Esophagus (tissue), 2 donors: ENCODE measurements around the gene OR6A2. TPM values are rescaled to one million over a fixed set of nuclear protein-coding genes. Genes with fewer than 3 reads are reported as not detected.

Experiments used
- H3K27ac ChIP-seq, 2 donors: one replicate each; pipeline ENCODE4 v1.5.1; 2013; ENCODE audit warnings: low read depth in 2 of 2, mild to moderate bottlenecking in 2 of 2, inconsistent platforms in 1 of 2, low read length in 1 of 2, moderate library complexity in 1 of 2
- H3K27me3 ChIP-seq, 2 donors: one replicate each; pipeline ENCODE4 v1.6.1; 2013; ENCODE audit warnings: low read length in 2 of 2, control low read depth in 1 of 2, mild to moderate bottlenecking in 1 of 2; ENCODE audit not compliant: insufficient read depth in 2 of 2, control insufficient read depth in 1 of 2
- H3K36me3 ChIP-seq, 2 donors: one replicate each; pipeline ENCODE4 v1.6.1; 2013; ENCODE audit warnings: low read length in 1 of 2; ENCODE audit not compliant: control insufficient read depth in 2 of 2, insufficient read depth in 2 of 2
- H3K4me1 ChIP-seq, 2 donors: one replicate each; pipeline ENCODE4 v1.6.1; 2013; ENCODE audit warnings: low read length in 1 of 2; ENCODE audit not compliant: control insufficient read depth in 2 of 2, insufficient read depth in 2 of 2
- H3K4me3 ChIP-seq, 2 donors: one replicate each; pipeline ENCODE4 v1.5.1; 2013; ENCODE audit warnings: low read length in 2 of 2, mild to moderate bottlenecking in 2 of 2, low read depth in 1 of 2, moderate library complexity in 1 of 2
- H3K9me3 ChIP-seq, 2 donors: one replicate each; pipeline ENCODE4 v1.6.1; 2013; ENCODE audit warnings: mild to moderate bottlenecking in 2 of 2, low read depth in 1 of 2, low read length in 1 of 2, moderate library complexity in 1 of 2; ENCODE audit not compliant: control insufficient read depth in 2 of 2, insufficient read depth in 1 of 2
- WGBS, 2 donors: extraction: QIAGEN DNeasy Blood & Tissue Kit; methylation state at CpG; one replicate each; pipeline ENCODE4 v1.1.7; 2013; 5-methylcytosine and 5-hydroxymethylcytosine counted together
- polyA plus RNA-seq, 2 donors: library from polyadenylated mRNA; stranded (reverse); fragments of 200-250 nt; gene quantifications; one replicate each; pipeline ENCODE4 v1.2.3, GENCODE V29; 2013
- donor health status: healthy with polysubstance abuse.
- donor health status: Bipolar disorder and iron deficiency.

OR6A2 gene
- polyA plus RNA-seq, 2 donors, result not detected

DNA sequence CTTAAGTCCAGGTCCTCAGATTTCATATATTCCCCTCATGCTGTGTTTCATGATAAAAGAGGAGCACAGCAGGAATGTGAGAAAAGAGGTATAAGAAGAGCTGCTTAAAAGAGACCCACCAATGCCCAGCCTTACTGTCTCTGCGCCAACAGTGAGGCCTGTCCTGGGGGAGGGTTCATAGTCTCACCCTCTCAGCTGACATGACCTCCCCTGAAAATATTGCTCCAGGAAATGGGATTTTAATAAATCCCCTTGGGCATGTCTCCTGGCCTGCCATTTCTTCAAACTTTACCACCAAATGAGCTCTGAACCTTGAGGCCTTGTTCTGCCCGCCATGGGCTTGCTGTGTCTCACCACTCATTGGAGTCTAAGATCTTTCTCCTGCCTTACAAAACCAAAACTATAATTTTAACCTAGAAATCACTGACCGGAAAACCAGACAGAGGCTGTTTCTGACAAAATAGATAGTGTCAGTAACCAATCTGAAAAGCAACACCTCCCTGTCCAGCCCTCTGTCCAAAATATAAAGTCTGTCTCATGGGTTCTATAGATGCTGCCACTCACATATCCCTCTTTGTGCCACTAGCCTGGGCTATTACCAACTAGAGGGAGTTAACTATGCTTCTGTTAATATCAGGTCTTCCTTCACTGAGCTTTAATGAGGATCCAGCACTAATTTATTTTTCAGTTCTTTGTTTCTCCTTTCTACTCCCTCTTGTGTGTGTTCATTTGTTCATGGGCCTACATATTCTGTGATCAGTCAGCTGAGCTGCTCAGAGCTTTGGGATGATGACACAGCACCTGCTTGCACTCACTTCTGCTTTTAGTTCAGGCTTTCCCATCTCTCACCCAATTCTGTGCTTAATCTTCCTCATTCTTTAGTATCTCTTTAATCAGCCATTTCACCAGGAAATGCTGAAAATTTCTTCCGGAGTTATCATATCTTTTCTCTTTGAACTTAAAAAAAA, 27.3 kb downstream of the OR6A2 start, which contains the start of gene OR2AG2:
TSS of gene OR2AG2 (minus strand) at position 51 of the 968 bp plus-strand sequence. CDS start 3,019 bp downstream, outside the sequence.
- Histone ChIP-seq H3K36me3 (no peaks in the 10 kb centered on the region), H3K27ac (no peak within 1 kb of the TSS), H3K4me3 (no peak within 1 kb of the TSS), H3K4me1 (no peaks in the 10 kb centered on the region), H3K9me3 (no peaks in the 10 kb centered on the region), H3K27me3 (no peaks in the 10 kb centered on the region)
- 67 to 87% methylated on average over 4 of the region's 4 CpGs for WGBS, 2 donors

DNA sequence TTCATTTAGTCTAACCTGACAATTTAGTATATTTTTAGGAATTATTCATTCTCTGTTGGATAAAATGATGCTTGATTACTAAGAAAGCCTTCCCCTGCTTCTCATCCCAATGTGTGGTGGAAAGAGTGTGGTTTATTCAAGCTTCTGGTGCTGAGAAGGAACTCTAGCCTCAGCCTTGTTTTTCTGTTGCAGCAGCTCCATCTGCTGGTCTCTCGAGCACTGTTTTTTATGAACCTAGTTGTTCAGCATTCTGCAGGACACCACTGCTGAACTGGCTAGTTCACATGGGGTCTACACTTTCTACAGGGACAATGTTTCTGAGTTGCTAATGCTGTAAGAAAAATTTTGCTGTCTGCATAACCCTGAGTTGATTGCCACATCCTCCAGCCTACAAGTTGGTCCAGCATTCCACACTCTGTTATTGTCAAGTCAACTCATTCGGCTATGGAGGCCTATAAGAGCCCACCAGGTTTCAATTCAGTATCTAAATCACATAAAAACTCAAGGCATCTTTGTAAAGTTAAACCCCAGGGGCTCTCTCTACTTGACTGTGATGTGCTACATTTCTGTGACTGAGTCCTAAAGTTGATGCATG, 42.0 kb downstream of the OR6A2 start:
- WGBS, 2 donors, result 49 to 50% methylated on average over 2 of the region's 2 CpGs
- Histone ChIP-seq H3K36me3 (no peaks in the 10 kb centered on the region), H3K27me3 (no peaks in the 10 kb centered on the region), H3K27ac (no peak overlapping the region), H3K4me3 (no peak overlapping the region), H3K9me3 (no peaks in the 10 kb centered on the region), H3K4me1 (no peaks in the 10 kb centered on the region)

DNA sequence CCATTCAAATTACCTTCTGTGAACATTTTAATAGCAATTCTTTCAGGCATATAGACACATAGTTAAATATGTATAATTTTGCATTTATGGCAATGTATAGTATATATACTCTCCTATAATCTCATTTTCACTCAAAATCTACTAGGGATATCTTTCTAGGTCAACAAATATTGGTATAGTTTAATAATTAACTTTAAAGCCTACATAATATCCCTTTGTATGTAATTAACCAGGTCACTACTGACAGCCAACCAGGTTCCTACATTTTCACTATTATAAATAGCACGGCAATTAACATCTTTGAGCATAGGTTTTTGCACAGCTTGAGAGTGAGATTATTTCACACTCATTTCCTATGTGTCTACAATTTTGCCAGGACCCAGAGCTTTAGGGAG, 43.5 kb downstream of the OR6A2 start:
- Histone ChIP-seq H3K9me3 (no peaks in the 10 kb centered on the region), H3K36me3 (no peaks in the 10 kb centered on the region), H3K27me3 (no peaks in the 10 kb centered on the region), H3K4me1 (no peaks in the 10 kb centered on the region), H3K27ac (no peak overlapping the region), H3K4me3 (no peak overlapping the region)
- WGBS, 2 donors, result 54 to 63% methylated on average over 1 of the region's 1 CpG

DNA sequence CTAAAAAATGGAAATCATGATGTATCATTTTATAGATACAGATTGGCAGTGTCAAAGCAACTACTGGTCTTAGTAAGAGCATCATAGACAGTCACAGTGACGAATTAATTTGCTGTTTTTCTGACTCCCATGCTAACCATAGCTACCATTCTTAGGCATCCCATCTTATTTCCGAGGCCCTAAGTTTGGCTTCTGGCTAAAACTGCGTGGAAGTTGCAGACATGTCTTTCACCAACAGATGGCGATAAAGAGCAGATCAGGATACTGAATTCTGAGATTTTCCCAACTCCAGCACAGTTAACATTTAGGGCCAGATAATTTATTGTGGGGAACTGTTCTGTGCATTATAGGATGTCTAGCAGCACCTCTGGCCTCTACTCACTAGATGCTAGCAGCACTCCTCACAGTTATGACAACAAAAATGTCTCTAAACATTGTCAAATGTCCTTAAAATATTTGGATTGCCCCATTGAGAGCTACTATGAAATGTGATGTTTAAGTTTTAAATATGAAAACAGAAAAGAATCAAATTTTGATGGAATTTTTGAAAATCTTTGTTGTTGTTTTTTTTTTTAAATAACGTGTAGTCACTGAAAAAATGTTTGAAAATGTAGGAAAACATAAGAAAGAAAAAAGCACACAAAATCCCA, 44.1 kb downstream of the OR6A2 start:
- Histone ChIP-seq H3K36me3 (no peaks in the 10 kb centered on the region), H3K9me3 (no peaks in the 10 kb centered on the region), H3K4me1 (no peaks in the 10 kb centered on the region), H3K27ac (no peak overlapping the region), H3K27me3 (no peaks in the 10 kb centered on the region), H3K4me3 (no peak overlapping the region)
- 5% methylated on average over 5 of the region's 5 CpGs for WGBS, 2 donors

DNA sequence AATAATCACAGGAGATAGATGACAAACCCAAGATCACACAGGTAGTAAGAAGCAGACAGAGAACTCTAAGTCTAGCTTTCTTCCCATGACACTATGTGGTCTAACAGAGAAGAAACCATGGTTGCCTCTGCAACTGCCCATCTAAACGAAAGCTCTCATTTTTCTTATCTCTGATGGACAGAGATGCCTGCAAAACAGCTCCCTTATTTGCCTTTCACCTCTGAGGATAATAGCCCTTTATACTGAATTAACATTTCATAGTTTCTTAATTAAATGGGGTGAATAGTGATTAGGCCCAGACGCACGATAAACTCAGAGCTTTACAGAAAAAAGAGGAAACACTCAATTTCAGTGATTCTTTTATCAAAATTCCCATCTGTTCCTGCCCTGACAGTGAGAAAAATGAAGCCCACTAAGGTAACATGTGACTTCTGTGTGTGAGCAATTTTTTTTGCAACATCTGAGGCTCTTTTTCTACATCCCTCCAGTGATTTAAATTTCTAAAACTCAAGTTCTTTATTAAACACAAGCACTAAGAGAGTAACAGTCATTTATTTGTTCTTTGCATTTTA, 52.3 kb downstream of the OR6A2 start:
- 75 to 78% methylated on average over 3 of the region's 3 CpGs for WGBS, 2 donors
- Histone ChIP-seq H3K27me3 (no peaks in the 10 kb centered on the region), H3K27ac (no peak overlapping the region)

DNA sequence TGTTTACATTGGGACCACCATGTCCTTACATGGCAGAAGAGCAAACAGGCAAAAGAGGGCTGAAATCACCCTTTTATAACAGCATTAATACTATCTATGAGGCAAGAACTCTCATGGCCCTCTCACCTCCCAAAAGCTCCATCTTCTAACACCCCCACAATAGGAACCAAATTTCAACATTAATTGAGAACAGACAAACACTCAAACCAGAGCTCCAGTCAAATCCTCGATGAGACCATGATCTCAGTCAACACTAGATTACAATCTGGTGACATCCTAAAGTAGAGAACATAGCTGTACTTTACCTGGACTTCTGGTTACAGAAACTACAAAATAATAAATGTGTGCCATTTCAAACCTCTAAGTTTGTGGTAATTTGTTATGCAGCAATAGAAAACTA, 52.9 kb downstream of the OR6A2 start:
- Histone ChIP-seq H3K4me1 (no peaks in the 10 kb centered on the region), H3K4me3 (no peak overlapping the region), H3K9me3 (no peaks in the 10 kb centered on the region), H3K36me3 (no peaks in the 10 kb centered on the region), H3K27me3 (no peaks in the 10 kb centered on the region), H3K27ac (peak overlapping the region in 1 of 2 donors; percentile 64)
- WGBS, 2 donors, result 58 to 64% methylated on average over 1 of the region's 1 CpG

More for the DNA sequence above, 52.3 kb downstream of the OR6A2 start:
- Histone ChIP-seq H3K9me3 (no peaks in the 10 kb centered on the region), H3K4me3 (no peak overlapping the region), H3K36me3 (no peaks in the 10 kb centered on the region), H3K4me1 (no peaks in the 10 kb centered on the region)

DNA sequence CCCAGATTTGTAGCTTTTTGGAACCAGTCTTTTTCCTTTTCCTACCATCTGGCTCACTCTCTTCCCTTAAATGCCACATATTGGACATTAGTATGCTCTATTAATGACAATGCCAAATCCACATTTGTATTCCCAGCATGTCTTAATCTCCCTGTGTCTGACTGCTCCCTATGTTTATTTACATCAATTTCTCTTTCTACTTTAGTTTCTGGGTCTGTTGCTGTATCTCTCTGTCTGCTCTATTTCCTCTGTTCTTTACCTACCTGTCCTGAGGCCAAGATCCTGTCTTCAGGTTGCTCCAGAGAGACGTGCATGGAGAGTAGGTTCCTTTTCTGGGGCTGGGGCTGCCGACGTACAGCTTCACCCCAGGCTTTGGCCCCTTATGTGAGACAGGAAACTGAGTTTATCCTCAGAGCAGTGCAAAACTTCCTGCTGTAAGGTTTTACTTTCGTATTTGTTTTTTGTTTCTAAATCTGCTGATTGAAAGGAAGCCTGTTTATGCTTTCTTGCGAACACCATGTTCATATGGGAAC, 53.3 kb downstream of the OR6A2 start:
- no peaks in the 10 kb centered on the region for H3K9me3 ChIP-seq
- H3K36me3 ChIP-seq, result no peaks in the 10 kb centered on the region
- no peaks in the 10 kb centered on the region for H3K4me1 ChIP-seq
- H3K27me3 ChIP-seq, result no peaks in the 10 kb centered on the region
- 41 to 43% methylated on average over 5 of the region's 5 CpGs for WGBS, 2 donors
- peak overlapping the region; percentile 52 to 64 for H3K27ac ChIP-seq
- peak overlapping the region; percentile 17 to 18 for H3K4me3 ChIP-seq

DNA sequence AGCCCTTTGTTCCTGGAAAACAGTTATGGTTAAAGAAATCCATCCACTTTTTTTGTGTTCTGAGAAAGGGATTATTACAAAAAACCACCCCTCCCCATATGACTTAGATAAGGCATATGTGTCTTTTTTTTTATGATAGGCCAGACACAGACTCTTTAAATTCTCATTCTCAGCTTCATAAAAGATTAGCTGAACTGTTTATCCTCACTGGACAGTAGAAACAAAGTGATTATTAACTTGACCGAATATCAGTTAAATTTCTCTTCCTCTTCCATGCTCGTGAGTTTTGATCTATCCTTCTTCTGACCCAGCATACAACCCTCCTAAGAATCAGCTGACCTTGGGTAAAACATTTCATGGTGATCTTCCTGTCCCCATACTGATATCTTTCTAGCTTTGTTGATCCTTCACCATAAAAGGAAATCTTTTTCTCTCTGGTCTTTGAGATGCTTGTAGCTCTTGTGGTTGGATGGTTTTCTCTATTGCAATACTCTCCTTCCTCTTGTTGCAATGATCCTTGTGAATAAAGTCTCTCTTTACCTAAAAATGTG, 53.9 kb downstream of the OR6A2 start:
- WGBS, 2 donors, result 49 to 53% methylated on average over 2 of the region's 2 CpGs
- no peaks in the 10 kb centered on the region for H3K4me1 ChIP-seq

DNA sequence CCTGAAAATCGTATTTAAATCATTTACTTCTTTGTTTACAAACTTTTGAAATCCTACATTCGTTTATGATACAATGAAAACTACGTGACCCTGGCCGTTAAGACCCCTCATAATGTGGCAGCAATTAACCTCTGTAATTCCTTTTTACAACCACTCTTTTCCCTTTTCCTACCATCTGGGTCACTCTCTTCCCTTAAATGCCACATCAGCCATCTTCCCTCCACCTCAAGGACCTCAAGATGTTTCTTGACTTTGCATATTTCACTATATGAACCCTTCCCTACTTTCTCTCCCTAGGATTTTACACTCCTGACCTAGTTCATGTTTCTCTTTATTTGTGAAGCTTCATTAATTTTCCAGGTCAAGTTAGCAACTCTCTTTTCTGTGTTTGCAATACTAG, 54.5 kb downstream of the OR6A2 start:
- no peak overlapping the region for H3K27ac ChIP-seq
- H3K9me3 ChIP-seq, result no peaks in the 10 kb centered on the region
- no peaks in the 10 kb centered on the region for H3K27me3 ChIP-seq
- no peaks in the 10 kb centered on the region for H3K36me3 ChIP-seq
- H3K4me3 ChIP-seq, result no peak overlapping the region
- 62 to 74% methylated on average over 4 of the region's 4 CpGs for WGBS, 2 donors
- no peaks in the 10 kb centered on the region for H3K4me1 ChIP-seq

More for the DNA sequence above, 53.9 kb downstream of the OR6A2 start:
- Histone ChIP-seq H3K9me3 (no peaks in the 10 kb centered on the region), H3K4me3 (peak overlapping the region in 1 of 2 donors; percentile 18), H3K27me3 (no peaks in the 10 kb centered on the region), H3K27ac (no peak overlapping the region), H3K36me3 (no peaks in the 10 kb centered on the region)
